ENCODE results near the gene HECTD4.

DNA sequence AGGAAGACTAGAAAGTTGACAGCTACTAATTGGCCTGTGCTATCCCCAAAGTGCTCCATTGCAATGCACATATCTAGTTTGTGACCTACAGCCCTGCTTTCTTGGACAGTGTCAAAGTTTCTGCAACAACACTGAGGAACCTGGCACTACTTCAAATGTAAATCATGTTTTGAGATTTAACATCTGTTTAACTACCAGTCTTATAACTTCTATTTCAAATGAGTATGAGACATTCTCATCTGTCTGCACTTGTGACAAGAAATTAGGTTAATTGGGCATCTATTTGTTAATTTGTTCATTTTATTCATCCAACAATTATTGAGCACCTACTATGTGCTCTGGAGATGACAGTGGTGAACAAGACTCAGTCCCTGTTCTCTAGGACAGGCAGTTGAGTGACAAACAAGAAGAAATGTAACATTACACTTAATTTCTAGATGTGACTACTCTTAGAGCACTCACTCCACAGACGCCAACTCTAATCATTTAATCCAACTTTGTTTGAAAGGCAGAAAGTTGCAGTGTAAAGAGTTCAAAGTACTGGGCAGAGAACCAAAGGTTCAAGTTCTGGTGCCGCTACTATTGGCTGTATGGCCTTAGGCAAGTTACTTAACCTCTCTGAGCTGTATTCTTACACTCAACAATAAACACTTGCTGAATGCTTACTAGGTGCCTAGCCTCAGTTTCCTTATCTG lies 74.8 kb downstream of the HECTD4 start:
- TF ChIP-seq POLR2A (IDR thresholded peaks at IDR 0.05) (no peak), CTCF (IDR thresholded peaks at IDR 0.05) (no peak)
